ENCODE data around the gene KRTAP13-1. TPM values are rescaled to one million over a fixed set of nuclear protein-coding genes. Genes with fewer than 3 reads are reported as not detected.

Gene KRTAP13-1
- total RNA-seq, 4 donors from 2014 or later: not detected

DNA sequence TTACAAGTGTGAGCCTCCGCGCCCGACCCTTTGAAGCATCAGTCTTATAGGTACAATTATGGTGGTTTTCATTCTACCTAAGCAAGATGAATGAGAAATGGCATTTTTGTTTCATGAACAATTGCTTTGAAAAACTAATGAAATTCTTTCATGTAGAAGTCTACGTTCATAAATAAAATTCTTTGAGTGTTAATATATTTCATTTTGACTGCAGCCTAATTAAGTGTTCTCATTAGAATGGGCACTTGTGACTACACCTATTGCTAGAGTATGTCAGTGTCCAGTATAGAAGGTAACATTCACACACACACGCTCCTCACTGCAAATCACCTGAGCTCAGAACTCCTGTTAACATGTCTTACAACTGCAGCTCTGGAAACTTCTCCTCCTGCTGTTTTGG, 44.1 kb downstream of the KRTAP13-1 start, which contains the start of gene KRTAP15-1:
TSS of gene KRTAP15-1 (plus strand) at position 301 of the 400 bp plus-strand sequence. CDS start at position 354, 53 bp downstream.
- TF ChIP-seq POLR2A (IDR thresholded peaks at IDR 0.05): no peak
- TF ChIP-seq, protein P1, sequence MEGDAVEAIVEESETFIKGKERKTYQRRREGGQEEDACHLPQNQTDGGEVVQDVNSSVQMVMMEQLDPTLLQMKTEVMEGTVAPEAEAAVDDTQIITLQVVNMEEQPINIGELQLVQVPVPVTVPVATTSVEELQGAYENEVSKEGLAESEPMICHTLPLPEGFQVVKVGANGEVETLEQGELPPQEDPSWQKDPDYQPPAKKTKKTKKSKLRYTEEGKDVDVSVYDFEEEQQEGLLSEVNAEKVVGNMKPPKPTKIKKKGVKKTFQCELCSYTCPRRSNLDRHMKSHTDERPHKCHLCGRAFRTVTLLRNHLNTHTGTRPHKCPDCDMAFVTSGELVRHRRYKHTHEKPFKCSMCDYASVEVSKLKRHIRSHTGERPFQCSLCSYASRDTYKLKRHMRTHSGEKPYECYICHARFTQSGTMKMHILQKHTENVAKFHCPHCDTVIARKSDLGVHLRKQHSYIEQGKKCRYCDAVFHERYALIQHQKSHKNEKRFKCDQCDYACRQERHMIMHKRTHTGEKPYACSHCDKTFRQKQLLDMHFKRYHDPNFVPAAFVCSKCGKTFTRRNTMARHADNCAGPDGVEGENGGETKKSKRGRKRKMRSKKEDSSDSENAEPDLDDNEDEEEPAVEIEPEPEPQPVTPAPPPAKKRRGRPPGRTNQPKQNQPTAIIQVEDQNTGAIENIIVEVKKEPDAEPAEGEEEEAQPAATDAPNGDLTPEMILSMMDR (IDR thresholded peaks at IDR 0.05 in 4 of 5, conservative IDR thresholded peaks at IDR 0.05 in 1 of 5): no peak
- intact Hi-C loops (cut with DNase I; ENCODE audit: low total_unique reads) (loop anchor here (5.0 kb wide), 1 partner anchor 292 kb away; no protein-coding TSS in a partner anchor), in situ Hi-C loops (cut with MboI; ENCODE audit: low sequenced_read_pairs in 4 of 4) (no loop called here)
- ATAC-seq (no peak), DNase-seq (no peak)
- no peaks in the 10 kb centered on the region for H3K27me3 ChIP-seq
- H3K27ac ChIP-seq: no peak within 1 kb of the TSS
- no peaks in the 10 kb centered on the region for H3K4me1 ChIP-seq
- no peak within 1 kb of the TSS for H3K4me3 ChIP-seq
- no peaks in the 10 kb centered on the region for H3K36me3 ChIP-seq
- H3K9me3 ChIP-seq: no peaks in the 10 kb centered on the region

DNA sequence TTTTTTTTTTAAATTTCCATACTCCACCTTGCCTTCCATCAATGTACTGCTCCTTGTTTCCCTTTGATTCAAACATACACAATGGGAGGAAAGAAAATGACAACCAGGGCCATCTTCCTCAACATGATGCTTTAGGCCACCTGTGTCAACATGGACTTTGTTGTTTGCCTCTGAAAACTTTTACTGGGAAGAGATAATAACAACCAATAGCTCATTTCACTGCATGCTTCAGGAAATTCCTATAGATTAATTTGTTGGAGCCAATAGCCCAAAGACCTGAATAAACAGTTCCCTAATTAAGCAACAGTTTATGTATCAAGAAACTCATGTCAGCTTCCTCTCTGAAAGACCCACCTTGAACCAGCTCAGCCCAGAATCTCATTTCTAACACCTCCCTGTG, 47.4 kb downstream of the KRTAP13-1 start:
- no peaks in the 10 kb centered on the region for H3K36me3 ChIP-seq
- H3K4me3 ChIP-seq: no peak overlapping the region
- no peaks in the 10 kb centered on the region for H3K9me3 ChIP-seq
- H3K4me1 ChIP-seq: no peaks in the 10 kb centered on the region
- intact Hi-C loops (cut with DNase I; ENCODE audit: low total_unique reads) (loop anchor here (5.0 kb wide), 1 partner anchor 289 kb away; no protein-coding TSS in a partner anchor), in situ Hi-C loops (cut with MboI; ENCODE audit: low sequenced_read_pairs in 4 of 4) (no loop called here)
- H3K27ac ChIP-seq: no peak overlapping the region
- no peak for ATAC-seq
- no peak for DNase-seq
- no peaks in the 10 kb centered on the region for H3K27me3 ChIP-seq
- no peak for TF ChIP-seq POLR2A (IDR thresholded peaks at IDR 0.05)
- TF ChIP-seq, protein P1 (IDR thresholded peaks at IDR 0.05 in 4 of 5, conservative IDR thresholded peaks at IDR 0.05 in 1 of 5): no peak

DNA sequence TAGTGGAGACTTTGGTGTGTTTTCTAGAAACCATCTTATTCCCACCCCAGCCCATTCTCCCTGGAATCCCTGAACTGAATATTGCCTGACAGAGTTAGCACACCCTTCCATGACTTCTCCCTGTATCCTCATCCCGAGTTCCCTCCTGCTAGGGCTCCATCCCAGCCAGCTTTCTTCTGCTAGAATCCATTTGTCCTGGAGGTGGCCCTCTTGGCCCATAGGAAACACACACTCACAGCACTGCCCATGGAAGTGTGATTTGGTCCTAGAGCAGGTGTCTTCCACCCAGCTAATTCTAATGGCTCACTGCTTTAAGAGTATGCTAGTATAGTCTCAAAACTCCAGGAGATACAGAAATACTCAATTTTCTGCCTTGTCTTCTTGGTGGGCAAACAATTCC, 48.4 kb downstream of the KRTAP13-1 start:
- intact Hi-C loops (cut with DNase I; ENCODE audit: low total_unique reads) (loop anchor here (5.0 kb wide), 1 partner anchor 288 kb away; no protein-coding TSS in a partner anchor), in situ Hi-C loops (cut with MboI; ENCODE audit: low sequenced_read_pairs in 4 of 4) (no loop called here)
- ATAC-seq (no peak), DNase-seq (no peak)
- H3K27ac ChIP-seq: no peak overlapping the region
- H3K27me3 ChIP-seq: no peaks in the 10 kb centered on the region
- TF ChIP-seq POLR2A (IDR thresholded peaks at IDR 0.05): no peak
- TF ChIP-seq, protein P1 (IDR thresholded peaks at IDR 0.05 in 4 of 5, conservative IDR thresholded peaks at IDR 0.05 in 1 of 5): no peak
- no peak overlapping the region for H3K4me3 ChIP-seq
- H3K4me1 ChIP-seq: no peaks in the 10 kb centered on the region
- no peaks in the 10 kb centered on the region for H3K9me3 ChIP-seq
- no peaks in the 10 kb centered on the region for H3K36me3 ChIP-seq

Small RNA genes within 50 kb of the gene (microRNA-seq; reads per million reads assigned to microRNA genes)
- gene MIR4327 (ENCODE audit: borderline replicate concordance in 2 of 2): 0 reads per million in 2 donors

Other genes starting within 250 kb of the KRTAP13-1 start
- gene CLDN17, start 229.2 kb upstream of the KRTAP13-1 start, total RNA-seq: not detected
- gene CLDN8, start 179.9 kb upstream of the KRTAP13-1 start, total RNA-seq: under 1 TPM in 1 of 4 donors, not detected in 3; 0.34 TPM
- gene KRTAP24-1, start 113.1 kb upstream of the KRTAP13-1 start, total RNA-seq: not detected
- not detected for gene KRTAP25-1, start 106.5 kb upstream of the KRTAP13-1 start, total RNA-seq
- gene KRTAP26-1, start 75.7 kb upstream of the KRTAP13-1 start, total RNA-seq: not detected
- gene KRTAP27-1, start 58.3 kb upstream of the KRTAP13-1 start, total RNA-seq: not detected
- not detected for gene KRTAP23-1, start 47.4 kb upstream of the KRTAP13-1 start, total RNA-seq
- not detected for gene KRTAP13-2, start 23.8 kb upstream of the KRTAP13-1 start, total RNA-seq
- not detected for gene KRTAP13-3, start 29.9 kb downstream of the KRTAP13-1 start, total RNA-seq
- gene KRTAP13-4, start 34.2 kb downstream of the KRTAP13-1 start, total RNA-seq: not detected
- gene KRTAP15-1, start 44.2 kb downstream of the KRTAP13-1 start, total RNA-seq: not detected
- gene KRTAP19-1, start 84.3 kb downstream of the KRTAP13-1 start, total RNA-seq: not detected
- not detected for gene KRTAP19-2, start 91.4 kb downstream of the KRTAP13-1 start, total RNA-seq
- gene KRTAP19-3, start 96.0 kb downstream of the KRTAP13-1 start, total RNA-seq: 10 to 100 TPM in 1 of 4 donors, 1 to 10 TPM in 2, not detected in 1; 1.0 to 12.9 (median 5.0) TPM
- not detected for gene KRTAP19-4, start 101.1 kb downstream of the KRTAP13-1 start, total RNA-seq
- gene KRTAP19-5, start 106.1 kb downstream of the KRTAP13-1 start, total RNA-seq: not detected
- gene KRTAP19-6, start 145.8 kb downstream of the KRTAP13-1 start, total RNA-seq: not detected
- not detected for gene KRTAP19-7, start 165.3 kb downstream of the KRTAP13-1 start, total RNA-seq
- not detected for gene KRTAP22-2, start 194.4 kb downstream of the KRTAP13-1 start, total RNA-seq
- gene KRTAP6-3, start 196.4 kb downstream of the KRTAP13-1 start, total RNA-seq: not detected
- gene KRTAP6-2, start 202.9 kb downstream of the KRTAP13-1 start, total RNA-seq: not detected
- not detected for gene KRTAP22-1, start 205.1 kb downstream of the KRTAP13-1 start, total RNA-seq
- gene KRTAP6-1, start 217.9 kb downstream of the KRTAP13-1 start, total RNA-seq: not detected
- gene KRTAP20-1, start 220.4 kb downstream of the KRTAP13-1 start, total RNA-seq: not detected
- gene KRTAP20-4, start 224.6 kb downstream of the KRTAP13-1 start, total RNA-seq: not detected
- gene KRTAP20-2, start 239.2 kb downstream of the KRTAP13-1 start, total RNA-seq: not detected
- not detected for gene KRTAP20-3, start 246.8 kb downstream of the KRTAP13-1 start, total RNA-seq

All from gastrocnemius medialis (tissue), 4 donors.